GM19468 (cell line): ENCODE measurements around the gene SCTR.

Source experiments
- ATAC-seq: cut with Tn5 transposase; IDR thresholded peaks from one replicate; pipeline ENCODE4 v1.9.1; 2021; ENCODE audit warnings: mild to moderate bottlenecking, moderate library complexity, moderate number of reproducible peaks; ENCODE audit not compliant: unreplicated experiment; ENCODE audit errors: extremely low read depth

Gene SCTR

GRCh38 chr2:119453972-119454593 lies 70.2 kb downstream of the SCTR start:
- no peak for ATAC-seq

GRCh38 chr2:119451336-119452050 lies 72.8 kb downstream of the SCTR start:
- no peak for ATAC-seq

- ATAC-seq = no peak
Measured at GRCh38 chr2:119449521-119449920, 74.8 kb downstream of the SCTR start.

GRCh38 chr2:119448427-119449141 lies 75.7 kb downstream of the SCTR start:
- ATAC-seq = no peak

DNA sequence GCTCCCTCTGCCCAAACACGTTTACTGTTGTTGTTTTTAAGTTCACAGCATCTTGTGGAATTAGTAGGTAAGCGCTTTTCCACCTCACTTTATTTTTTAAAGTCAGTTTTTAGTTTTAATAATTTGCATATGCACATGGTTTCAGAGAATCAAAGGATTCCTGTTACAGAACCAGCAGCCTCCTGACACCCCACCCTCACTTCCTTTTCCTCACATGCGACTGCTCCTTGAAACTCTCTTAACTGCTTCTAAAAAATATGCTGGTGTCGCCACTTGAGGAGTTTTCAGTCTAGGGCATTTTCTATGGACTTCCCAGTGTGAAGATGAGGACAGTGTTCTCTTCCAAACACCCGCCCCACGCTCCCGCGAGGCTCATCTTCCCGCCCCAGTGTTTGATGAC lies 78.2 kb downstream of the SCTR start:
- ATAC-seq = no peak

- no peak for ATAC-seq
Measured at GRCh38 chr2:119442850-119443249, 81.4 kb downstream of the SCTR start.

DNA sequence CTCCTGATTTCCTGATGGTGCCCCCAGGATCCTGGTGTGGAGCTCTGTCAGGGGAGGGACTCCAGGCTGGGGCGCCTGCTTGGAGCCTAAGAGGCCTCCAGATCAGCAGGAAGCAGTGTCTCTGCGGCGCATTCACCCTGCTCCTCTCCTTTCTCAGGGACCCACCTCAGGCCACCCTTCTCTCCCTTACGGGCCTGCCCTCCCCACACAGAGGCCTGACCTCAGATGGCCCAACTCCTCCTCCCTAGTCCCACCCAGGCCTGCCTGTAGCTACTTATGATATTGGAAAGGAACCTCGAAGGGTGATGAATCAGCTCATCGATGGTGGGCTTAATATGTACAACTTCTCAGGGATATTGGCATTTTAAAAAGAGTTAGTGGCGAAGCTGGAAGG lies 82.1 kb downstream of the SCTR start:
- no peak for ATAC-seq

DNA sequence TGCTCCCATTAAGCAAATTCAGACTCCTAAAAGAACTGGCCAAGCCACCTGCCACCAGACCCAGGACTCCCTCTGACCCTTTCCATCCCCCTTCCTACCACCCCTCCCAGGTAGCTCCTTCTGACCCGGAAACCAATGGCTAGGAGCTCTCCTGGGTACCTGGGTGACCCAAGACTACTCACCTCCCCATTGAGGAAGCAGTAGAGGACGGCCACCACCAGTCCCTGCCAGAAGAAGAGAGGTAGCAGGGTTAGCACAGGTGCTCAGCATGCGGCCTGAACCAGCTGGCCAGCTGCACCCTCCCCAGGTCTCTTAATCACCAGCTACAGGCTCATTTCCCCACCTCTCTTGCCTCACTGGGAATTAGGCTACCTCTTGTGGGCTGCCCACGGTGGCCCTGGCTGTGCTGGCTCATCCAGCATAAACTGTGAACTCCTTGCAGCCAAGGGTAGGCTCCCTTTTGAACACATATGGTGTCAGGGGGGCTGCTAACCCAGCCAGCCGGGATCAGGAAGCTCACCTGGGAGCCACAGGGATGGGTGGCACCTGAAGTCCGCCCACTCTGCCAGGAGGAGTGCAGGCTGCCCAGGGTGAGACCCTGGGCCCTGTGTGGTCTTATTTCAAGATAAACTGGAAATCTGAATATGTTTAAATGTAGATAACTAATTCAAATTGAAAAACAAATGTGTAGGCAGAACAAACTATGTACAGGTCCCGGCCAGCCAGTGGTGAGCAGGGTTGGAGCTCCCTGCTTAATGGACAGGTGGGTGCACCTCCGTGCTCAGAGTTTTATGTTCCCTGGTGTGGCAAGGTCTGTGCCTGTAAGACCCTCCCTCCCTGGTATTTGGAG lies 82.7 kb downstream of the SCTR start:
- no peak for ATAC-seq

- no peak for ATAC-seq
Measured at GRCh38 chr2:119440873-119441272, 83.4 kb downstream of the SCTR start.

DNA sequence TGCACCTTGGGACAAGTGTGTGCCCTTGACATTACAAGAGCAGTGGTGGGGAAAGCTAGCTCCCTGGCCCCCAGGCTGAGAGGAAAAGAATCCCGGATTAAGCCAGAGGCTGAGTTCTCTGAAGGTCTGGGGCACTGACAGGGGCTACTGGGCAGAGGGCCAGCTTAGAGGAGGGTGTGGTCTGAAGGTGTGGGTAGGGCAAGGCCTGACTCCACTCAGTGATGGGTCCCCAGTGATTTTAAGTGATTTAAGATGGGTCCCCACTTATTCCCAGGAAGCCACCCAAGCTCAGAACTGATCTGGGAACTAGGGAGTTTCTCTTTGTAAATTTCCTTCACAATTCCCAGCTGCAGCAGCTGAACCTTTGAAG lies 83.8 kb downstream of the SCTR start:
- ATAC-seq = no peak

GRCh38 chr2:119439574-119440500 lies 84.4 kb downstream of the SCTR start:
- ATAC-seq = no peak

DNA sequence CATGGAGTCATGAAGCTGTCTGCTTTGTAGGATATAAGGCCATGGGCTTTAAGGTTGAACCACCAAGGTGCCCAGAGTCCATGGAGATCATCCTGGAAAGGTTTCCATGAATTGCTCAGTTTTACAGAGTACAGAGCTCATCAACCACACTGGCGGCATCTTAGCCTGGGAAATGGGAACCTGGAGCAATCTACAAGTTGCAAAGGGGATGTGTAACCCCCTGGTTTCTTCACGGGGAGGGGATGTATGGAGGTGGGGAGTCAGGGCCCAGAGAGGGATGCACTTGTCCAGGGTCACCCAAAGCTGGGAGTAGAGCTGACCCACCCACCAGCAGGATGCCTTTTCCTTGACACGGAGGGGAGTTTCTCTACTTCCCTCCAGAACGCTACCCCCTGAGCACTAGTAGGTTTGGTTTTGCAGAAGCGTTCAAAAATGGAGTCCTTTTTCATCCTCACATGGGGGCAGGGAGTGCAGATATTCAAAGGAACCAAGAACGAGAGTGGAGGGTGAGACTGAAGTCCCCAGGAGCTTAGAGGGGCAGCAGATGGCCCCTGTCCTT lies 85.5 kb downstream of the SCTR start:
- ATAC-seq = no peak

DNA sequence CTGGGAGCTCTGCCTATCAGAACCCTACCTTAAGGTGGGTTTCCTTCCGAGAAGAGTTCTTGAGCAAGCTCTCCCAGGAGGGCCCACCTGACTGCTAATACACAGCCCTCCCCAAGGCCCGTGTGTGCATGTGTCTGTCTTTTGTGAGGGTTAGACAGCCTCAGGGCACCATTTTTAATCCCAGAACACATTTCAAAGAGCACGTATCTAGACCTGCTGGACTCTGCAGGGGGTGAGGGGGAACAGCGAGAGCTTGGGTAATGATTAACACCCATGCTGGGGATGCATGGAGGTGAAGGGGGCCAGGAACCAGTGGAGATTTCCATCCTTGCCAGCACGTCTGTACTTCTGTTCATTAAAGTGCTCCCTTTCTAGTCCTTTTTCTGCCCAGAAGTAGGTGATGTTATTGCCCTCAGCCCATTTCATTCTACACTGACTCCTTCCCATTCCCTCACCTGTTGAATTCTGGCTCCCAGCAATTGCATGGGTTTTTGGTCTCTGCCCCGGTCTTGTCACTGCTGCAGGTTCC lies 86.1 kb downstream of the SCTR start:
- ATAC-seq = no peak

GRCh38 chr2:119436993-119437772 lies 87.1 kb downstream of the SCTR start:
- no peak for ATAC-seq

DNA sequence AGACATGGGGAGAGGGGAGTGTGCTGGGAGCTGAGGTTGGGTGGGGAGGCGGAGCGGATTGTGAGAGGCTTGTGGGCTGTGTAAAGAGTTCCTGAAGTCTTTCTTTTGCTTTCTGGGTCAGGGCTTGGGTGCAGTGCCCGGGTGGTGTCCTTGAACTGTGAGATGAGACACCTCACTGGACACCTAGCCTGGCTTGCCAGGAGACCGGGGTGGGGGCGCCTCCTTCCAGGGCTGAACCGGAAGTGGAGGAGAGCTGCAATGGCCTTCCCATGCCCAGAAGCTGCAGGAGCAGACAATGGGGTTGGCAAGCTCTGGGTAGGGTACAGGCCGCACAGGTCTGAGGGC lies 88.4 kb downstream of the SCTR start:
- ATAC-seq = no peak

GRCh38 chr2:119435081-119435952 lies 89.0 kb downstream of the SCTR start:
- ATAC-seq = no peak

DNA sequence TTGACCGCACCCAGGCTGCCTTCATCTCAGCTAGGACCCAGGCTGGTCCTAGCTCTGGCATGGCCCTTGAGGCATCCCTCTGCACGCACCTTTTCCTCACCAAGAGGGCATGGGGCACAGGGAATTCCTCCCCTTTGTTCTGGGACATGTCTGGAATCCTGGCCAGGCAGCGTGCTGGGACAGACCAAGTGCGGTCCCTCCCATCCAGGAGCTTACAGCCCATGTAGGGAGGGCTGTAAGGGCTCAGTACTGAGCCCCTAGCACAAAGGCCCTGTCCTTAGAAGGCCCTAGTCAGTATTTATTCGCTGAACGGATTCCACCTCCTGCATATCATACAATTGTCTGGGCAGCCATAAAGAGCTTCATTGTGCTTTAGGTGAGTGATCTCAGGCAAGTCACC lies 89.6 kb downstream of the SCTR start:
- ATAC-seq = no peak
